GM20000 (cell line): Measurements from ENCODE around the gene TRABD.
"Not testable (repeated sequence)": the region's sequence is repeated elsewhere in the genome, so short reads cannot be mapped to it uniquely, and the experiment has no call there.

Source experiments
- DNase-seq: peaks from one replicate; pipeline ENCODE4 v3.0.0; 2012; ENCODE audit warnings: low spot score
- CTCF ChIP-seq: IDR thresholded peaks from 2 replicates; pipeline ENCODE4 v1.5.1; 2012; ENCODE audit warnings: mild to moderate bottlenecking, control low read depth; ENCODE audit errors: extremely low read depth, missing control alignments

TRABD gene

DNA sequence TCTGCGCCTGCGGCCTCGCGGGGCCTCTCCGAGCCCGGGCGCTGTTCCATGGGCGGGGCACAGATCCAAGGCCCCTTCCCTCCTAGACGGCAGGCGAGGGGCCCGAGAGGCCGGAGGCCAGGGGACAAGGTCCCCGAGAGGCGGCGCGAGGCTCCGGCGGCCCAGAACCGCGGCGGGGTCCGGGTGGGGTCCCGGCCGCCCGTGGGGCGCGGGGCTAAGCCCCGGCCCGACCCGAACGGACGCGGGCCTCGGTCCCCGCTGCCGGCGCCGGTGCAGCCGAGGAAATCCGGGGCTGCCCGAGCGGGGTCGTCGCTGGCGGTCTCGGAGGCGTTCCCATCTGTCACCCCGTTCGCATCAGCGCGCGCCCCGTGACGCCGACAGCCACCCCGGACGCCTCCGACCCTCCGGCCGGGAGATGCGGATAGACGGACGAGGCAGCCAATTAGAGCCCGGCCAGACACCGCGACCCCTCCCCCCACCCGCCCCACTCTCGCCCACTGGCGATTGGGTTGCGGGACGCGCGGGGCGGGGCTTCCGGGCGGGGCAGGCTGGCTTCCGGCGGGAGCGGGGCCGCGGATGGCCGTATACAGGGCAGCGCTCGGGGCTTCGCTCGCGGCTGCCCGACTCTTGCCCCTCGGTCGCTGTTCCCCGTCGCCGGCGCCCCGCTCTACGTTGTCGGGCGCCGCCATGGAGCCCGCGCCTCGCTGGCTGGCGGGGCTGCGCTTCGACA is 14.9 kb downstream of the TRABD start, which contains the start of gene SELENOO:
Gene SELENOO (plus strand): TSS at position 551 of the 730 bp plus-strand sequence. CDS start 26 bp downstream, at position 577.
- TF ChIP-seq CTCF, result no peak
- DNase-seq, result peak; percentile 100

GRCh38 chr22:50201191-50202129 is 15.7 kb downstream of the TRABD start:
- TF ChIP-seq CTCF, result no peak
- DNase-seq, result no peak

DNA sequence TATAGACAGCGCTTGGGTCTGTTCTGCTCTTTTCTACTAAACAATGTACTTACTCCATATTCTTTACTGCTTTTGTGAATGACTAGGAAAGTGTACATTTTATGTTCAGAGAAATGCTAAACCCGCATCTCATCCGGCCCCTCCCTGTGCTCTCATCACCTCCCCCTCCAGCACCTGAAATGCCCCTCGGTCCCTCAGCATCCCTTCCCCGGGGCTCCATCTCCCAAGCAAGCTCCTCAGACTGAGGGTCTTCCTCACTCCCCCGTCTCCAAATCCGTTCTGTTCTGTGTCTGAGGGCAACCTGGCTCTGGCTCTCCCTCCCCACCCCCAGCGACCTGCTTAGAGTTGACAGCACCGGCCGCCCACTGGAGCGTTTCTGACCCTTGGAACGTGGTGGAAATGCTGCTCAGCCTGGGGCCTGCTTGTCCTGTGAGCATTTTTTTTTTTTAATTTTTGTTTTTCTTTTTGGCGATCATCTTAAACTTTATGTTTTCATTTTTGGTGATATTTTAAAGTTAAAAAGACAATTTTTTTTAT is 16.5 kb downstream of the TRABD start:
- no peak for DNase-seq
- no peak for TF ChIP-seq CTCF

GRCh38 chr22:50203288-50203687 is 17.6 kb downstream of the TRABD start:
- DNase-seq, result no peak
- no peak for TF ChIP-seq CTCF

- no peak for TF ChIP-seq CTCF
- DNase-seq, result no peak
Measured at GRCh38 chr22:50204571-50204970, 18.9 kb downstream of the TRABD start.

GRCh38 chr22:50204998-50205397 is 19.3 kb downstream of the TRABD start:
- not testable (repeated sequence) for DNase-seq

DNA sequence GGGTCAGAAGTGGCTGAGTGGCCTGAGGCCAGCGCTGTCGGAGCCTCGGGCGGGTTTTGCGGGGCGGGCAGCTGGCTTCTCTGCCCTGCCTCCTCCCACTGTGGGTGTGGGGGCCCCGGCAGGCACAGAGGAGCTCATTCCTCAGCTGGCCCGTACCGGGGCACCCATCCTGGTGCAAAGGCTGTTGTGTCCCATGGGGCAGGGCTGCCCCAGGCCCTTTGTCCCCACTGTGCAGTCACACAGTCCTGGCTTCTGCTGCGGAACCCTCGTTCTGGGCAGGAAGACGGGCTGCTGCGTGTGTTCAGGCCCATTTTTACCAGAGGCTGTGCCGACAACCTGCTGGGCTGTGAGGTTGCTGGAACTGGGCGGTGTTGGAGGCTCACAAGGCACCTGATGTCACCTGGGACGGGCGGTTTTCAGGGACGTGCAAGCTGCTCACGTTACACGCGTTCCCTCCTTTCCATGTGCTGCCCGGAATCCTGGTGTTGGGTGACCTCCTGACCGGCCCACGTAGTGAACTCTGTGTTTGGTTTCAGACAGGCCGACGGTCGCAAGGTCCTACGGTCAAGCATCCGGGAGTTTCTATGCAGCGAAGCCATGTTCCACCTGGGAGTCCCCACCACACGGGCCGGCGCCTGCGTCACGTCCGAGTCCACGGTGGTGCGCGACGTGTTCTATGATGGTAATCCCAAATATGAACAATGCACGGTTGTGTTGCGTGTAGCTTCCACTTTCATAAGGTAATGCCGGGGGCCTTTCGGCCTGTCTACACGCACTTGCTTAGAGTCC is 20.3 kb downstream of the TRABD start:
- no peak for DNase-seq
- TF ChIP-seq CTCF, result no peak
